GM12878 (cell line): ENCODE data around the gene HIVEP2. TPM values are rescaled to one million over a fixed set of nuclear protein-coding genes. Genes with fewer than 3 reads are reported as not detected.

Source experiments
- BCL11A ChIP-seq: IDR thresholded peaks from 2 replicates; pipeline ENCODE4 v1.6.1; 2011; ENCODE audit warnings: low read depth, low read length
- BHLHE40 ChIP-seq, 2 experiments: fragments of 450-650 bp in 1 of 2; IDR thresholded peaks; 2 replicates each; pipeline ENCODE4 v1.6.1; 2011 to 2017; ENCODE audit warnings: low read depth in 2 of 2, borderline replicate concordance in 1 of 2, improper control_type of control experiment in 1 of 2, low read length in 1 of 2, mild to moderate bottlenecking in 1 of 2
- CREB1 ChIP-seq: IDR thresholded peaks from 2 replicates; pipeline ENCODE4 v1.6.1; 2012; ENCODE audit warnings: low read depth, mild to moderate bottlenecking, inconsistent platforms
- EED ChIP-seq: sonication (generic); IDR thresholded peaks from 2 replicates; pipeline ENCODE4 v1.6.1; 2016; ENCODE audit warnings: antibody characterized with exemption, low read depth
- ETV6 ChIP-seq, 2 experiments: fragments of 450-650 bp in 1 of 2; IDR thresholded peaks in 1 of 2; conservative IDR thresholded peaks in 1 of 2; 2 replicates each; pipeline ENCODE4 v1.6.1; 2014; ENCODE audit warnings: antibody characterized with exemption in 1 of 2, borderline replicate concordance in 1 of 2, low read depth in 1 of 2, mild to moderate bottlenecking in 1 of 2, moderate library complexity in 1 of 2
- FOXM1 ChIP-seq: IDR thresholded peaks from 2 replicates; pipeline ENCODE4 v1.6.1; 2012; ENCODE audit warnings: low read depth, mild to moderate bottlenecking, inconsistent platforms, low read length, moderate library complexity
- IKZF1 ChIP-seq: fragments of 450-650 bp; conservative IDR thresholded peaks from 2 replicates; pipeline ENCODE4 v1.6.1; 2017; ENCODE audit warnings: antibody characterized with exemption, mild to moderate bottlenecking
- RCOR1 ChIP-seq: conservative IDR thresholded peaks from 2 replicates; pipeline ENCODE4 v1.6.1; 2012; ENCODE audit warnings: low read depth, low read length, improper control_type of control experiment
- RUNX3 ChIP-seq: IDR thresholded peaks from 2 replicates; pipeline ENCODE4 v1.6.1; 2012; ENCODE audit warnings: low read length, inconsistent platforms
- SRF ChIP-seq, 2 experiments: IDR thresholded peaks; 2 replicates each; pipeline ENCODE4 v1.6.1; 2011; ENCODE audit warnings: low read depth in 2 of 2, low read length in 2 of 2, mild to moderate bottlenecking in 1 of 2, moderate library complexity in 1 of 2
- YBX1 ChIP-seq: fragments of 450-650 bp; IDR thresholded peaks from 2 replicates; pipeline ENCODE4 v1.6.1; 2016; ENCODE audit warnings: antibody characterized with exemption
- polyA plus RNA-seq, 11 experiments: library from polyadenylated mRNA; depleted of rRNA in 4 of 11; unstranded in 6 of 11; stranded (reverse) in 5 of 11; fragments of >200 nt; fragmentation: Nextera tagmentation in 4 of 11; fragmentation: Illumina TruSeq in 1 of 11; extraction: Ambion mirVana in 4 of 11; extraction: Trizol in 1 of 11; gene quantifications; 1 replicate in 1 of 11; 2 replicates in 10 of 11; pipeline versions ENCODE4 v1.2.1 to v1.2.3, GENCODE V29; 2011 to 2016; ENCODE audit warnings: inconsistent platforms in 2 of 11, missing spikeins in 2 of 11, low read depth in 1 of 11
- total RNA-seq, 4 experiments: library from RNA; depleted of rRNA in 3 of 4; stranded (reverse); fragments of >200 nt in 3 of 4; fragmentation: Illumina TruSeq in 1 of 4; extraction: Trizol in 1 of 4; gene quantifications; 2 replicates each; pipeline versions ENCODE4 v1.2.1 to v1.2.3, GENCODE V29; 2013 to 2021
- TF ChIP-seq, protein P1 (sequence below): fragments of 450-650 bp; IDR thresholded peaks from 2 replicates; pipeline ENCODE4 v1.6.1; 2016; ENCODE audit warnings: mild to moderate bottlenecking

HIVEP2 gene
- total and polyA plus RNA-seq, 10 of the 15 experiments (the other 5 are each of a cell fraction or from before 2014, with no cell fraction given) = 1.2 to 15.7 (median 10.2) TPM

DNA sequence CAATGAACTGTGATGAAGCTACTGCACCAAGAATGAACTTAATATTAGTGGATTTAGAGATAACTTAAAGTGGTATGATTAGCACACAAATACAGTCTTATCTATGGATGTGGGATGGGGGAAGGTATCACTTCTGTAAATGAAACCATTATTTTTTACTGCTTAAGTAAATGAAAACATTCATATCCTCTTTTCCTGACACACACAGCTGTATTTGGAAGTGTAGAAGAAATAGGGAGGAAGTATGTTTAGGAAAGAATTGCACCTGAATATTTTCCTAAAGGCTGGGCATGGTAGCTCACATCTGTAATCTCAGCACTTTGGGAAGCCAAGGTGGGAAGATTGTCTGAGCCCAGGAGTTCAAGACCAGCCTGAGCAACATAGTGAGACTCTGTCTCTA lies 96.8 kb downstream of the HIVEP2 start (continued):
- TF ChIP-seq RCOR1 (no peak), EED (peak; percentile 59; the same call in 1 of the 2 replicates), FOXM1 (0 out of 2 replicates have a peak, but pooled peaks have one; percentile 14), IKZF1 (peak; percentile 91), BHLHE40 (IDR thresholded peaks at IDR 0.05; ENCODE audit: borderline replicate concordance in 1 of 2, low read depth in 2 of 2, low read length in 1 of 2) (no peak), CREB1 (0 out of 2 replicates have a peak, but pooled peaks have one; percentile 8), ETV6 (conservative IDR thresholded peaks at IDR 0.05 in 1 of 2, IDR thresholded peaks at IDR 0.05 in 1 of 2; ENCODE audit: borderline replicate concordance in 1 of 2, low read depth in 1 of 2) (peak in 1 of 2 experiments; percentile 25; a peak in 1 of 4 replicates), SRF (IDR thresholded peaks at IDR 0.05; ENCODE audit: low read depth in 2 of 2, low read length in 2 of 2) (no peak), BCL11A (peak; percentile 51; the same call in 1 of the 2 replicates), YBX1 (no peak), RUNX3 (no peak; the same call in 1 of the 2 replicates)
- TF ChIP-seq, protein P1, sequence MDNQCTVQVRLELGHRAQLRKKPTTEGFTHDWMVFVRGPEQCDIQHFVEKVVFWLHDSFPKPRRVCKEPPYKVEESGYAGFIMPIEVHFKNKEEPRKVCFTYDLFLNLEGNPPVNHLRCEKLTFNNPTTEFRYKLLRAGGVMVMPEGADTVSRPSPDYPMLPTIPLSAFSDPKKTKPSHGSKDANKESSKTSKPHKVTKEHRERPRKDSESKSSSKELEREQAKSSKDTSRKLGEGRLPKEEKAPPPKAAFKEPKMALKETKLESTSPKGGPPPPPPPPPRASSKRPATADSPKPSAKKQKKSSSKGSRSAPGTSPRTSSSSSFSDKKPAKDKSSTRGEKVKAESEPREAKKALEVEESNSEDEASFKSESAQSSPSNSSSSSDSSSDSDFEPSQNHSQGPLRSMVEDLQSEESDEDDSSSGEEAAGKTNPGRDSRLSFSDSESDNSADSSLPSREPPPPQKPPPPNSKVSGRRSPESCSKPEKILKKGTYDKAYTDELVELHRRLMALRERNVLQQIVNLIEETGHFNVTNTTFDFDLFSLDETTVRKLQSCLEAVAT = 0 out of 2 replicates have a peak, but pooled peaks have one; percentile 14
